Hindlimb muscle (tissue), 1 donor: Measurements from ENCODE around the gene SNAP23. TPM values are rescaled to one million over a fixed set of nuclear protein-coding genes. Genes with fewer than 3 reads are reported as not detected.
"Not testable (repeated sequence)": the region's sequence is repeated elsewhere in the genome, so short reads cannot be mapped to it uniquely, and the experiment has no call there.

Experiments used
- DNase-seq: peaks from one replicate; pipeline ENCODE4 v3.0.0-alpha.2; 2013
- polyA plus RNA-seq: library from polyadenylated mRNA; unstranded; fragments of 120-200 nt; gene quantifications from one replicate; pipeline ENCODE4 v1.2.1, GENCODE V29; 2013; ENCODE audit not compliant: insufficient read length

SNAP23 gene
- polyA plus RNA-seq, 1 donor = 55.9 TPM

DNA sequence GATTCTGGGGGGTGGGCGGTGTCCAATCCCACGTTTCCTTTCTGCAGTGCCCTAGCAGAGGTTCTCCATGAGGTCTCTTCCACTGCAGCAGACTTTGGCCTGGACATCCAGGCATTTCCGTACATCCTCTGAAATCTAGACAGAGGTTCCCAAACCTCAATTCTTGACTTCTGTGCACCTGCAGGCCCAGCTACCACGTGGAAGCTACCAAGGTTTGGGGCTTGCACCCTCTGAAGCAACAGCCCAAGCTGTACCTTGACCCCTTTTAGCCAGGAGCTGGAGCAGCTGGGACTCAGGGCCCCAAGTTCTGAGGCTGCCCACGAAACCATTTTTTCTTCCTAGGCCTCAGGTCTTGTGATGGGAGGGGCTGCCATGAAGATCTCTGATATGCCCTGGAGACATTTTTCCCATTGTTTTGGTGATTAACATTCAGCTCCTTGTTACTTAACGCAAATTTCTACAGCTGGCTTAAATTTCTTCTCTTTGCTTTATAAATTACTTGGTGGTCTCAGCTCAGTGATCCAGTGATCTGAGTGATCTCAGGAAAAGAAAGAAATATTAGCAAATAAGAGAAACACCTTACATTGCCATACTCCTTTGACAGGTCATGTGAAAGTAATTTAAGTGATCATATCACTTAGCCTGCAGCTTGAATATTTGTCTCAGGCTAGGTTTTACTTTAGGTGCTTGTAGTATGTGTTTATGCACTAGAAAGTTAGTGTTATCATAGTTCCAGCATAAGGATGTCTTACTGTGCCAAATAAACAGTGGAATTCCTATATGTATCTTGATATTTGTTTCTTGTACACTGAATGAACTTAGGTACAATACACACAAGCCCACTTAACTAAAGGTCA is 3.0 kb downstream of the SNAP23 start:
- DNase-seq = no peak

- no peak for DNase-seq
Measured at GRCh38 chr15:42499858-42500609, 4.6 kb downstream of the SNAP23 start.

- no peak for DNase-seq
Measured at GRCh38 chr15:42502477-42502876, 7.0 kb downstream of the SNAP23 start.

- DNase-seq = no peak
Measured at GRCh38 chr15:42503825-42504224, 8.4 kb downstream of the SNAP23 start.

DNA sequence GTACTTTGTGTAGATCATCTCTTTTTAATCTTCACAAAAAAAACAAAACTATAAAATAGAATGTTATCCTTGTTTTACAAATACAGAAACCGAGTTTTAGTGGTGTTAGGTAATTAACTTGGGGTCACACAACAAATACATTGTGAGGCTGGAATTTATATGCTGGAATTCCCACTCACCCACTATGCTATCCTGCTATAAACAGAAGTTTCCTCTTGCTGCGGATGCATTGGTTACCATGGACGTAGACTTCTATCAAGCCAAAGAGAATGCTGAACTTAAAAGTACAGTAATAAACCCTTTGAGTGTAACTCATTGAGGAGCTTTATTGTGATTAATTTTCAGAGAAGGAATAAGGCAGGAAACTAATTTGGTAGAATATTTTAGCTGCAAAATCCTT is 9.2 kb downstream of the SNAP23 start:
- no peak for DNase-seq

GRCh38 chr15:42507514-42507913 is 12.1 kb downstream of the SNAP23 start:
- DNase-seq = no peak

- DNase-seq = no peak
Measured at GRCh38 chr15:42508263-42508690, 12.8 kb downstream of the SNAP23 start.

DNA sequence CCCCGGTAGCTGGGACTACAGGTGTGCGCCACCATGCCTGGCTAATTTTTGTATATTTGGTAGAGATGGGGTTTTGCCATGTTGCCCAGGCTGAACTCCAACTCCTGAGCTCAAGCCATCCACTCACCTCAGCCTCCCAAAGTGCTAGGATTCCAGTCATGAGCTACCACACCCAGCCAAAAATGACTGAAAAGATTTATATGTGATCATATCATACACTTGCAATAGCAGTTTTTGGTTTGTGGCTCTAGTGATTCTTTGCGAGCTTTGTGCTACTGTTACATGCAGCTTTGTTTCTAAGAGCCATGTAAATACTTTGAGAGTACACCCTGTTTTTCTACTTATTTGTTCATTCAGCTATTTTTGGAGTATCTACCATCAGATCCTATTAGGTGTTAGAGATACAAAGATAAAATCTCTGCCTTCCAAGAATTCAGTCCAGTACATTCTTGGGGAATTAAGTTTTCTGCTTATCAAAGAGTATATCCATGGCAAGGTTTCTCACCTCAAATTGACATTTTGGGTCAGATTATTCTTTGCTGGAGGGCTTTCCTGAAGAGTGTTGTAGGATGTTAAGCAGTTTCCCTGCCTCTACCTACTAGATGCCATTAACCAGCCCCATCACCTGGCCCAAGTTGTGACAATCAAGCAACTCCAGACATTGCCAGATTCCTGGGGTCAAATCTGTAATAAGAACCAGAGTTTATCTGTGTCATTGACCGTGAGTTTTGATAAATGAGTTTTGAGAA is 15.0 kb downstream of the SNAP23 start:
- no peak for DNase-seq

DNA sequence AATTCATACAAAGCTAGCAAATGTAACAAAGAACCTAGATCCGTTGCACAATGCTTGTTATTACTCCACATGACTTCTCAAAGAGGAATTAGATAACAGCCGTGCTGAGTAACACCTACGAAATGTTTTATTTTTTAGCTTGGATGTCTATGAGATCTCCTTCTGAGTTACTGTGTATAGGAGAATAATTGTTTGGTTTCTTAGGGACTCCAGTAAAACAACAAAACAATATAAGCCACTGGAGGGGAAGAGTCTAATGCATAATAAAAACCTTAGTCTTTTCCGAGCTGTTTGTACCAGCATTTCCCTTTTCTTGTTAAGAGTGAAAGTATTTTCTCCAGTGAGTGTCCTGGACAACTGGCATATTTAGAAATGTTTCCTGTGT is 15.6 kb downstream of the SNAP23 start:
- DNase-seq = no peak

DNA sequence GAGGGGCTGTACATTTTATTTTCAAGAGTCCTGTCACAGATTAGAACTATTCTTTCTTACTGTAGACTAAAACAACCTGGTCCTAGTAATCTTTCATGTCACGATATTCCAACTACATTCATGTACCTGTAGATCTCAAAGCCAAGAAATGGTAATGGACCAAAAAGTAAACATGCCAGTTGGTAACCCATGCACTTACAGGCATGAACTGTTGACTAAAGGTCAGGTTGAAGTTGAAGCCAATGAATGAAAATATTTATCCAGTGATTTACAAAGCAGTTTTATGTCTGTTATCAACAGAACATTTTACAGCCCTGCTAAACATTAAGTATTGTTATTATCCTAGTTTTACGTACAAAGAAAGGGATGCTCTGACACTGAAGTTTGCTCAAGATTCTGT is 27.9 kb downstream of the SNAP23 start:
- DNase-seq = no peak

DNA sequence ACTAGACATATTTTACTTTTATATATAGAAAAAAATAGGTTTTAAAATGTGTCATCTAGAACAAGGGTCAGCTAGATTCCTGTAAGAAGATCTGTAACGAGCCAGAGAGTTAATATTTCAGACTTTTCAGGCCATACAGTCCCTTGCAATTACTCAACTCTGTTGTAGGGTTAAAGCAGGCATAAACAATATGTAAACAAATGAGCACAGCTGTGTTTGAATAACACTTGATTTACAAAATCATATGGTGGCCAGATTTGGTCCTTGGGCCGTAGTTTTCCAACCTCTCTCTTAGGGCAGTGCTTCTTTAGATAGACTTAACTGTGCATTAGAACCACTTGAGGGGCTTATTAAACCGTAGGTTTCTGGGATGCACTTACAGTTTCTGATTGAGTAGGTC is 33.5 kb downstream of the SNAP23 start:
- no peak for DNase-seq

GRCh38 chr15:42533246-42533645 is 37.8 kb downstream of the SNAP23 start:
- DNase-seq = no peak

DNA sequence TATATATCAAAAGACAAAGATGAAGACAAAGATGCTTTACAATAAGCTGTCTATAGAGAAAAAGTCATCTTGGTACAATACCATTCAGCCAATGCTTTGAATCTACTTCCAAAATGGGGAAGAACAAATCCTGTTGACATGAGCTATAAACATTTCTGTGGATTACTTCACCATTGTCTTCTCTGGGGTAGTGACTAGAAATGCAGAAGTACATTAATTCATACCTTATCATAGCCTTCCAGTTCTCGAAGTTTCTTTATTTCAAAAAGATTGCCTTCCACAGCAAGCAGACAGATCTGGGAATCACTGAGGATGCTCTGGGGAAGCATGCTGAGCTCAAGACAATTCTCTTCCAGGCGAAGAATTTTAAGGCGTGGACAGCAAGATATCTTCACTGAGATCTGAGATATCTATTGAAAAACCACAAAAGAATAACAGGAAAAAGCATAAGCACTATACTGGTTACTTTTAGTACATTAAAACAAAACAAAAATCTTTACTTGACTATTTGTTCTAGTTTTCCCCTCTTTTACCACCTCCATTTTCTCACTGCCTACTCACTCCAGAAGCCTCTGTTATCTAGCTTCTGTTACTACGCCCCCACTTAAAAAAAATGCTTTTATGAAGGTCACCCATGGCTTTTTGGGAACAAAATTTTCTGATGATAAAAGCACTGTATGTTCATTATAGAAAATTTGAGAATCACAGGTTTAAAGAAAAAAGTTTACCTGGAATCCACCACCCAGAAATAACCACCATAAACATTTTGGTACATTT is 49.6 kb downstream of the SNAP23 start:
- no peak for DNase-seq

DNA sequence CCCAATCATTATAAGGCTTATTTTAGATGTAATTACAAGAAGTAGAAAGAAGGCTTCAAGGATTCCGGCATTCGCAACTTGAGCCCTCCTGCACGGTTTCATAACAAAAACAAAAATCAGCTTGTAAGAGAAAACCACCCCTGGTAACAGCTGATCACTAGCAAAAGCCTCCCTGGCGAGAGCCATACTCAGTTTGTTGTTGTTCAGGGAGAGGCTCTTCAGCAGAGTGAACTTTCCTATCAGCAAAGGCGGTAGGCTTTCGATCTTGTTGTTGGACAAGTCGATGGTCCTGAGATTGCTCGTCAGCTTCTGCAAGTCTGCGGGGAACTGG is 52.4 kb downstream of the SNAP23 start:
- no peak for DNase-seq

- DNase-seq = peak; percentile 90
Measured at GRCh38 chr15:42548249-42549031, 53.0 kb downstream of the SNAP23 start, which contains the start of the genes HAUS2 and LRRC57. TSS of gene HAUS2 (plus strand) at chr15:42548838. CDS start at chr15:42548873, 35 bp downstream. TSS of gene LRRC57 (minus strand) at chr15:42548793. CDS start at chr15:42548434, 359 bp downstream.

- DNase-seq = no peak
Measured at GRCh38 chr15:42549032-42549491, 53.6 kb downstream of the SNAP23 start.

DNA sequence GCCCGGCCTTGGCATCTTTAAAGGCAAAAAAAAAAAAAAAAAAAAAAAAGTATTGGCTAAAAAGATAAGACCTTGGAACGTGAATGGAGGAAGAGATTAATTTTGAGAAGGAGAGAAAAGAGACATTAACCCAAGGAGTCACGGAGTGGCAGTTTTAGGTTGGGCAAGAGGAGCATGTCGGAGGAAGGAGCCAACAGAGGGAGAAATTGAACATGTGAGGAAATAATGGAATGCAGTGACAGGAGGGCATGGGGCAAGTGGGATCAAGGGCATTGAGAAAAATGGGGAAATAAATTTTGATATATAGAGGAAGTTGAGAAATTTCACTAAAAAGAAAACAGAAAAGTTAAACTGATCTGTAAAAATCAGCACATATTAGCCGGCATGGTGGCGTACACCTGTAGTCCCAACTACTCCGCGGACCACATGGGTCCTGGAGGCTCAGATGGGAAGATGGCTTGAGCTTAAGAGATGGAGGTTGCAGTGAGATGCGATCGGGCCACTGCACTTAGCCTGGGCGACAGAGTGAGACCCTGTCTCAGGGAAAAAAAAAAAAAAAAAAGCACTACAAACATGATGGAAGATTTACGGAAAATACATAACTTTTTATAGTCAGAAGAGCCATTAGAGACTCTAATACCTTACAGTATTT is 54.4 kb downstream of the SNAP23 start:
- DNase-seq = no peak

GRCh38 chr15:42553554-42553953 is 58.1 kb downstream of the SNAP23 start:
- no peak for DNase-seq

DNA sequence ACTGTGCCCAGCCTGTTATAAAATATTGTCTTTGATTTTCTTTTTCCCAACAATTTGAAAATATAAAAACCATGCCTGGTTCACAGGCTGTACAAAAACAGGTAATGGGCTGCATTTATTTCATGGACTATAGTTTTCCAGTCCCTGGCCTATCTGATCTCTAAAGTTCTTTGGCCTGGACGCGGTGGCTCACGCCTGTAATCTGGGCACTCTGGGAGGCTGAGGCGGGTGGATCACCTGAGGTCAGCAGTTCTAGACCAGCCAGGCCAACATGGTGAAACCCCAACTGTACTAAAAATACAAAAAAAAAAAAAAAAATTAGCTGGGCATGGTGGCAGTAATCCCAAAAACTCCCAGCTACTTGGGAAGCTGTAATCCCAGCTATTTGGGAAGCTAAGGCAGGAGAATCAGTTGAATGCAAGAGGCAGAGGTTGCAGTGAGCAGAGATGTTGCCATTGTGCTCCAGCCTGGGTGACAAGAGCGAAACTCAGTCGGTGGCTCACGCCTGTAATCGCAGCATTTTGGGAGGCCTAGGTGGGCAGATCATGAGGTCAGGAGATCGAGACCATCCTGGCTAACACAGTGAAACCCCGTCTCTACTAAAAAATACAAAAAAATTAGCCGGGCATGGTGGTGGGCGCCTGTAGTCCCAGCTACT is 61.2 kb downstream of the SNAP23 start:
- not testable (repeated sequence) for DNase-seq

DNA sequence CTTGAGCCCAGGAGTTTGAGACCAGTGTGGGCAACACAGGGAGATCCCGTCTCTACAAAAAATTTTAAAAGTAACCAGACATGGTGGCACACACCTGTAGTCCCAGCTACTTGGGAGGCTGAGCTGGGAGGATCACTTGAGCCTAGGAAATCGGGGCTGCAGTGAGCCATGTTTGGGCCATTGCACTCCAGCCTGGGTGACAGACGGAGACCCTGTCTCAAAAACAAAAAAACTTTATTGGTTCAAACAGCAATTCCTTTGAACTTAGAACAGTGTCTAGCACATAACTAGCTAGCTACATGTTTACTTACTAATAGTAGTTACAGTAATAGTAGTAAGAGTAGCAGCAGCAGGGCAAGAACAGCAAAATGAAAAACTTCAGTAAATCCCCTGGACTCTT is 63.3 kb downstream of the SNAP23 start:
- DNase-seq = no peak
